Measurements from ENCODE around the gene GSTA5.
"Not testable (repeated sequence)": the region's sequence is repeated elsewhere in the genome, so short reads cannot be mapped to it uniquely, and the experiment has no call there.

Gene GSTA5

GRCh38 chr6:52787917-52788316 is 52.7 kb downstream of the GSTA5 start:
- DNase-seq (ENCODE audit: low read depth), result no peak

GRCh38 chr6:52786249-52786956 is 54.2 kb downstream of the GSTA5 start:
- DNase-seq (ENCODE audit: low read depth), result no peak

- not testable (repeated sequence) for DNase-seq (ENCODE audit: low read depth)
Measured at GRCh38 chr6:52782696-52783274, 57.8 kb downstream of the GSTA5 start.

- DNase-seq (ENCODE audit: low read depth), result not testable (repeated sequence)
Measured at GRCh38 chr6:52782209-52782608, 58.4 kb downstream of the GSTA5 start.
